Thyroid gland (tissue), 4 donors: ENCODE data around the gene LRRFIP2. TPM values are rescaled to one million over a fixed set of nuclear protein-coding genes. Genes with fewer than 3 reads are reported as not detected.
A peak's percentile ranks its signal among the peaks of the same experiment; 100 is the strongest.
"Not testable (repeated sequence)": the region's sequence is repeated elsewhere in the genome, so short reads cannot be mapped to it uniquely, and the experiment has no call there.

Experiments
- DNase-seq, 2 donors: peaks; one replicate each; pipeline ENCODE4 v3.0.0-alpha.2; 2019
- H3K27ac ChIP-seq, 3 donors: fragments of 200-600 bp; sonication (generic); 1 replicate in 2 of 3; 2 replicates in 1 of 3; pipeline ENCODE4 v1.5.1; 2016 to 2019; ENCODE audit warnings: mild to moderate bottlenecking in 1 of 3, moderate library complexity in 1 of 3
- H3K27me3 ChIP-seq: fragments of 200-600 bp; sonication (generic); one replicate; pipeline ENCODE4 v1.5.1; 2019
- H3K36me3 ChIP-seq, 2 donors: fragments of 200-600 bp; sonication (generic); one replicate each; pipeline ENCODE4 v1.5.1; 2016 to 2019
- H3K4me1 ChIP-seq, 2 donors: fragments of 200-600 bp; sonication (generic); one replicate each; pipeline ENCODE4 v1.5.1; 2017 to 2019
- H3K4me3 ChIP-seq, 3 donors: fragments of 200-600 bp; sonication (generic); replicated peaks in 1 of 3; 1 replicate in 2 of 3; 2 replicates in 1 of 3; pipeline ENCODE4 v1.5.1; 2016; ENCODE audit warnings: mild to moderate bottlenecking in 1 of 3
- H3K9me3 ChIP-seq: fragments of 200-600 bp; sonication (generic); one replicate; pipeline ENCODE4 v1.5.1; 2017
- POLR2A ChIP-seq, 2 donors: fragments of 450-650 bp; IDR thresholded peaks; one replicate each; pipeline ENCODE4 v1.6.1; 2017; ENCODE audit warnings: antibody characterized with exemption in 2 of 2, mild to moderate bottlenecking in 2 of 2, moderate library complexity in 1 of 2
- WGBS, 2 donors: methylation state at CpG; one replicate each; pipeline ENCODE4 v1.1.5; 2017; 5-methylcytosine and 5-hydroxymethylcytosine counted together
- intact Hi-C: fragments of 100-400 bp; cut with DNase I; formaldehyde crosslinking; loops from one replicate; pipeline ENCODE4 v1.15.1; 2023
- total RNA-seq, 4 donors: library from RNA; depleted of rRNA; stranded (reverse); fragments of >200 nt; gene quantifications; one replicate each; pipeline ENCODE4 v1.2.3, GENCODE V29; 2016
- TF ChIP-seq, protein P1 (sequence below), 6 experiments: fragments of 200-600 bp in 3 of 6; fragments of 450-650 bp in 3 of 6; sonication (generic) in 3 of 6; IDR thresholded peaks; one replicate each; pipeline ENCODE4 v1.5.1; 2016 to 2019; ENCODE audit warnings: antibody characterized with exemption in 6 of 6, mild to moderate bottlenecking in 2 of 6, inconsistent platforms in 1 of 6, moderate library complexity in 1 of 6

LRRFIP2 gene
- total RNA-seq, 4 donors from 2014 or later, result 86.4 to 147 (median 93.8) TPM

- Histone ChIP-seq H3K4me3 (no peak overlapping the region), H3K27me3 (no peaks in the 10 kb centered on the region), H3K9me3 (no peaks in the 10 kb centered on the region), H3K27ac (no peak overlapping the region), H3K36me3 (no peaks in the 10 kb centered on the region), H3K4me1 (no peaks in the 10 kb centered on the region)
- 86 to 88% methylated on average over 2 of the region's 2 CpGs for WGBS, 2 donors
- no peak for TF ChIP-seq POLR2A (IDR thresholded peaks at IDR 0.05)
- TF ChIP-seq, protein P1, sequence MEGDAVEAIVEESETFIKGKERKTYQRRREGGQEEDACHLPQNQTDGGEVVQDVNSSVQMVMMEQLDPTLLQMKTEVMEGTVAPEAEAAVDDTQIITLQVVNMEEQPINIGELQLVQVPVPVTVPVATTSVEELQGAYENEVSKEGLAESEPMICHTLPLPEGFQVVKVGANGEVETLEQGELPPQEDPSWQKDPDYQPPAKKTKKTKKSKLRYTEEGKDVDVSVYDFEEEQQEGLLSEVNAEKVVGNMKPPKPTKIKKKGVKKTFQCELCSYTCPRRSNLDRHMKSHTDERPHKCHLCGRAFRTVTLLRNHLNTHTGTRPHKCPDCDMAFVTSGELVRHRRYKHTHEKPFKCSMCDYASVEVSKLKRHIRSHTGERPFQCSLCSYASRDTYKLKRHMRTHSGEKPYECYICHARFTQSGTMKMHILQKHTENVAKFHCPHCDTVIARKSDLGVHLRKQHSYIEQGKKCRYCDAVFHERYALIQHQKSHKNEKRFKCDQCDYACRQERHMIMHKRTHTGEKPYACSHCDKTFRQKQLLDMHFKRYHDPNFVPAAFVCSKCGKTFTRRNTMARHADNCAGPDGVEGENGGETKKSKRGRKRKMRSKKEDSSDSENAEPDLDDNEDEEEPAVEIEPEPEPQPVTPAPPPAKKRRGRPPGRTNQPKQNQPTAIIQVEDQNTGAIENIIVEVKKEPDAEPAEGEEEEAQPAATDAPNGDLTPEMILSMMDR (IDR thresholded peaks at IDR 0.05), result no peak
- no peak for DNase-seq
- intact Hi-C loops, result no loop called here
Measured at GRCh38 chr3:37154668-37155314, 19.6 kb downstream of the LRRFIP2 start.

DNA sequence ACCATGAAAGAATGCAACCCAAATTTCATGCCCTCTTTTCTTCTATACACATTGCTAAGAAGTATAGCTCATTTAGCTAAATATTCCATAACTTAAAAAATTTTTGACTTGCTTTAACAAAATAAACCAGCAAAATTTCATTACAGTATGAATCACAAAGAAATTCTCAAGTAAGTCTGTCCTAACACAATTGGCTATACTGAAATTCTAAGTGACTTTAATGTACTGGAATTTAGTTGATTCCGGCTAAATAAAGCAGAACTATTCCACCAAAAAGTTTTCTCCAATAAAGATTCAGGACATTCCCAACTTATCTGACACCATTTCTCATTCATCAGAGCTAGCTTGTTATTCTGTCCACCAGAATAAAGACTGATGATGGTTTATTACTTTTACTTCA lies 23.8 kb downstream of the LRRFIP2 start:
- no peak overlapping the region for H3K27ac ChIP-seq
- peaks cover 0 to 2% of the 10 kb centered on the region in 2 donors for H3K36me3 ChIP-seq
- no peak for TF ChIP-seq POLR2A (IDR thresholded peaks at IDR 0.05)
- TF ChIP-seq, protein P1 (IDR thresholded peaks at IDR 0.05), result no peak
- intact Hi-C loops, result no loop called here
- H3K4me1 ChIP-seq, result peaks cover 0 to 4% of the 10 kb centered on the region in 2 donors
- WGBS, 2 donors, result 93 to 98% methylated on average over 1 of the region's 1 CpG
- no peak overlapping the region for H3K4me3 ChIP-seq
- no peaks in the 10 kb centered on the region for H3K27me3 ChIP-seq
- no peaks in the 10 kb centered on the region for H3K9me3 ChIP-seq
- no peak for DNase-seq

DNA sequence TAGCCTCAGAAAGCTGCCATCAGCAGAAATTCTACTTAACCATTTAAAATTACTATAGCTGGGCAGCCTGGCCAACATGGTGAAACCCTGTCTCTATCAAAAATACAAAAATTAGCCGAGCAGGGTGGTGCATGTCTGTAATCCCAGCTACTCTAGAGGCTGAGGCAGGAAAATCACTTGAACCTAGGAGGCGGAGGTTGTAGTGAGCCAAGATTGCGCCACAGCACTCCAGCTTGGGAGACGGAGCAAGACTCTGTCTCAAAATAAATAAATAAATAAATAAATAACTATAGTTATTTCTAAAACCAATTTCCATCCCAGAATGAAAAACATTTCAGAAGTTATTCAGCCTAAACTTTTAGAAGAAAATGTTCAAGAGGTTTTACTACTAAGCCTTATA lies 25.1 kb downstream of the LRRFIP2 start:
- Histone ChIP-seq H3K36me3 (peaks cover 0 to 2% of the 10 kb centered on the region in 2 donors), H3K9me3 (no peaks in the 10 kb centered on the region), H3K27ac (no peak overlapping the region), H3K4me1 (peaks cover 13 to 16% of the 10 kb centered on the region in 2 donors), H3K27me3 (no peaks in the 10 kb centered on the region), H3K4me3 (no peak overlapping the region)
- peak; percentile 62 to 65 for DNase-seq
- TF ChIP-seq, protein P1 (IDR thresholded peaks at IDR 0.05), result no peak
- TF ChIP-seq POLR2A (IDR thresholded peaks at IDR 0.05), result no peak
- intact Hi-C loops, result no loop called here
- 69 to 82% methylated on average over 4 of the region's 4 CpGs for WGBS, 2 donors

DNA sequence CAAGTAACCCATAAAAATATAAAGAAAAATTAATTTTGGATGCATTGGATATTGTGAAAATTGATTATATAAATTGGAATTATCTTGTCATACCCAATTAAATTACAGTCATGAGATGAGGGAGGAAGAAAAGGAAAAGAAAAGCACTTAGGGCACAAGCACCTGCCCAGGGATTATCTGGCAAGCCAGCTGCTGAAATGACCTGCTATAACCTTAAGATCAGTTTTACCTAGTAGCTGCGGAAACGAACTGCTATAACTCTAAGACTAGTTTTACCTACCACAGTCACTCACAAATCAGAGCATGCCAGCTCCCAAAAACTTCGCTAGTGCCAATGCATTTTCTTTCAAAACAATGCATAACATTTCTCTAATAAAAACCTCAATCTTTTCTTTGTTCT lies 26.2 kb downstream of the LRRFIP2 start:
- H3K27me3 ChIP-seq, result no peaks in the 10 kb centered on the region
- H3K4me3 ChIP-seq, result no peak overlapping the region
- WGBS, 2 donors, result 91 to 98% methylated on average over 3 of the region's 3 CpGs
- TF ChIP-seq, protein P1 (IDR thresholded peaks at IDR 0.05), result no peak
- no peak for TF ChIP-seq POLR2A (IDR thresholded peaks at IDR 0.05)
- H3K4me1 ChIP-seq, result peaks cover 15 to 21% of the 10 kb centered on the region in 2 donors
- no peaks in the 10 kb centered on the region for H3K9me3 ChIP-seq
- no peak for DNase-seq
- no peak overlapping the region for H3K27ac ChIP-seq
- intact Hi-C loops, result no loop called here
- H3K36me3 ChIP-seq, result peaks cover 0 to 2% of the 10 kb centered on the region in 2 donors

DNA sequence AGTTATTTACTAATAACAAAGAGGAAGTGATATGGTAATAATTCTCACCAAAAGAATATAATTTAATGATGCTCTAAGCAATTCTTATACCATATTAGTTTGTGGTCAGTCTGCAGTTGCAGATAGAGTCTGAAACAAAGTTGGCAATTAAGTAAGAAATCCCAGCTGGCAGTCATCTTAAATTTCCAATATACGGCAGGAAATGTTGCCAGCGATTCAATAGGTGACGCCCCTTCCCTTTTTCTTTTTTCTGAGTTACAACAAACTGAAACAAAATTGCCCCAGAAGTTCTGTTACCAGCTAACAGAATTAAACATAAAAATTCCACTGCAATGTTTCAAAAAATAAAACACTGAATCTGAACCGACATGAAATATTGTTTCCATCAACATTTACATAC lies 26.7 kb downstream of the LRRFIP2 start:
- 74 to 76% methylated on average over 4 of the region's 4 CpGs for WGBS, 2 donors
- Histone ChIP-seq H3K4me1 (peaks cover 15 to 21% of the 10 kb centered on the region in 2 donors), H3K9me3 (no peaks in the 10 kb centered on the region), H3K27me3 (no peaks in the 10 kb centered on the region), H3K36me3 (peaks cover 0 to 2% of the 10 kb centered on the region in 2 donors), H3K27ac (no peak overlapping the region), H3K4me3 (no peak overlapping the region)
- no peak for DNase-seq
- TF ChIP-seq, protein P1 (IDR thresholded peaks at IDR 0.05), result no peak
- TF ChIP-seq POLR2A (IDR thresholded peaks at IDR 0.05), result no peak
- intact Hi-C loops, result no loop called here

DNA sequence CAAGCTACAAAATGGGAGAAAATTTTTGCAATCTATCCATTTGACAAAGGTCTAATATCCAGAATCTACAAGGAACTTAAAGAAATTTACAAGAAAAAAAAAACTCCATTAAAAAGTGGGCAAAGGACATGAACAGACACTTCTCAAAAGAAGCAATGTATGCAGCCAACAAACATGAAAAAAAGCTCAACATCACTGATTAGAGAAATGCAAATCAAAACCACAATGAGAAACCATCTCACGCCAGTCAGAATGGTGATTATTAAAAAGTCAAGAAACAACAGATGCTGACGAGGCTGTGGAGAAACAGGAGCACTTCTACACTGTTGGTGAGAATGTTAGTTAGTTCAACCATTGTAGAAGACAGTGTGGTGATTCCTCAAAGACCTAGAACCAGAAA lies 27.5 kb downstream of the LRRFIP2 start:
- H3K4me3 ChIP-seq, H3K36me3 ChIP-seq, intact Hi-C loops, H3K9me3 ChIP-seq, DNase-seq, H3K27me3 ChIP-seq, H3K27ac ChIP-seq: not testable (repeated sequence)
- H3K4me1 ChIP-seq, result peaks cover 15 to 21% of the 10 kb centered on the region in 2 donors
- WGBS, 2 donors, result 95 to 96% methylated on average over 2 of the region's 2 CpGs
